ENCODE results near the gene TBC1D22A.

The TBC1D22A gene

DNA sequence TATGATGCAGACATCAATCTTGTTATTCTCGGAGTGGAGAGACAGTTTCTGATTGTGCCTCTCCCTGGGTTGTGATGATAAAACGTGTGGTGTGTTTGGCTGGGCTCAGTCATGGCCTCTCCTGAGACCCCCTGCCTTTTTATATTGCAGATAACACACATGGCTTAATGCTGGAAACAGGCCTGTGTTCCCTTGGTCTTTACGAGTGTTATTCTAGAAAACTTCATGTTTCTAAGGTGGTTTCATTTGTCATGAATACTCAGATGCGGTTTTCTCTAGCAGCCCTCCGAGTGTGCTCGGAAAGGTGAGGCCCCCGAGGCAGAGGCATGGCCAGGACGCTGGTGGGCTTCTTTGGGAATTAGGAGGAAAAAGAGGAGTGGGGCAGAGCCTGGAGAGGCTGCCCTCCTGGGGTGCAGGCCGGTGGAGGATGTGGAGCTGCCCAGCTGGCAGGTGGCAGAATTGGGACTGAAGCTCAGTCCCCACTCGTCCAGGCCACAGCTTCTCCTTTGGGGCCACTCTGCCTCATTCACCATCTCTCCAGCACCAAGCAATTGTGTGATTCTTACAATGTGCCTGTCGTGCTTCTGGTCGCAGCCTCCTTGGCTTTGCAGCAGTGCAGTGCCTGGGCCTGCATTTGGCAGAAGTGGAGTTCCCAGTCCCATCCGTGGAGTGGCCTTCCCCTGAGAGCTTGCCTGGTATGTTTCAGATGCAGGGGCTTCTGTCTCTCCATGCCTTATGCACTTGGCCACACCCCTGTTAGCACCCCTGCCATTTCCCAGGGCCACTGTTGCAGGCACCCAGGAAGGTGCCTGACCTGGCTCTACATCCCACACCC is 309.6 kb downstream of the TBC1D22A start:
- no peak for TF ChIP-seq CTCF (IDR thresholded peaks at IDR 0.05; ENCODE audit: control insufficient read depth, extremely low read depth, insufficient read depth)
- DNase-seq (ENCODE audit: low read depth): no peak
- H3K4me3 ChIP-seq (ENCODE audit: low read depth, low read length): no peak overlapping the region

- DNase-seq (ENCODE audit: low read depth): no peak
- no peak overlapping the region for H3K4me3 ChIP-seq (ENCODE audit: low read depth, low read length)
- no peak for TF ChIP-seq CTCF (IDR thresholded peaks at IDR 0.05; ENCODE audit: control insufficient read depth, extremely low read depth, insufficient read depth)
Measured at GRCh38 chr22:47072642-47072967, 310.2 kb downstream of the TBC1D22A start.

DNA sequence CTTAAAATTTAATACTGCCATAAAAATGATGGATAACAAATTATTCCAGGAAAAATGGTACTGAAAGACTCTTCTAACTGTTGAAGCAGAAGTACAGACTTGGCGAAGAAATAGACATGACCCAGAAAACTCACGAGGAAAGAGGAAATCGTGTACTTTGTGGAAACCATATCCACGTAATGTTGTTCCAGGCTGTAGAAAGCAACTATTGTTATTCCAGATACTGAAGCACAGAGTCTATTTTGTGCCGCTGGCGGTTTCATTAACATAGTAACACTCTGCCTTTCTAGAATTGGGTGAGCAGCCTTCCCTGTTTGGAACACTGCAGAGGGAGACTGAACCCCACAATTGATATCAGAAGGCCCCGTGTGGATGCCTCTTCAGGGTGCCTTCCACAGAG is 310.6 kb downstream of the TBC1D22A start:
- no peak for TF ChIP-seq CTCF (IDR thresholded peaks at IDR 0.05; ENCODE audit: control insufficient read depth, extremely low read depth, insufficient read depth)
- no peak for DNase-seq (ENCODE audit: low read depth)

DNA sequence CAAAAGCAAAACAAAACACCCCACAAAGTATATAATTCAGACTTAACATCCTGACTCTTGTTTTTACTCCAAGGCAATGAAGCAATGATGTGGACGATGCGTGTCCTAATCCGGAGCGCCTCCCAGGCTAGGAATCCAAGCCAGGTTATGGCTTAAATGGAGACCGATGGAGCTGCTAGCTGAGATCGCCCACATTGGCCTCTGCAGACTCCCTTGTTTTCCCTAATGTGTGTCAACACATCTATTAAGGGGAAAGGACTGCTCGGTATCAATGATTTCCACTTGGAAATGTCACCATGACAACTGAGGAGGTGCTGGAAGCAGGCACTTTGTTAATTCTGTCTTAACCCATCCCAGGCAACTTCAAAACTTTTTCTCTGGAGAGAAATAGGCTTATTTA is 311.7 kb downstream of the TBC1D22A start:
- DNase-seq (ENCODE audit: low read depth): no peak
- no peak overlapping the region for H3K4me3 ChIP-seq (ENCODE audit: low read depth, low read length)
- TF ChIP-seq CTCF (IDR thresholded peaks at IDR 0.05; ENCODE audit: control insufficient read depth, extremely low read depth, insufficient read depth): no peak

More for the DNA sequence above, 310.6 kb downstream of the TBC1D22A start:
- H3K4me3 ChIP-seq (ENCODE audit: low read depth, low read length): no peak overlapping the region

DNA sequence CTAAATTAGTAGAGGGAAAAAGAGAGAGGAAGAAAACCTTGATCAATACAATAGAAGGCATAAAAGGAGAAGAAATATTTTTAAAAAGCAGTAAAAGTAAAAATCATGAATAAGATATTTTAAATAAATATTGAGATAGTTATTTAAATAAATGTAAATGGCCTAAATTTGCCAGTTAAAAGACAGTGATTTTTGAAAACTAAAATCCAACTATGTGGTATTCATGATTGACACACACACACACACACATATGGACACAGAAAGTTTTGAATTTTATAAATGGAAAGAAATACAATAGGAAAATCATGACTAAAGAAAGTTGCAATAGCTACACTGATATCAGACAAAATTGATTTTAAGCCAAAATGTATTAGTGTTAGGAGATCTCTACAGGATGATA is 313.1 kb downstream of the TBC1D22A start:
- no peak for TF ChIP-seq CTCF (IDR thresholded peaks at IDR 0.05; ENCODE audit: control insufficient read depth, extremely low read depth, insufficient read depth)
- no peak overlapping the region for H3K4me3 ChIP-seq (ENCODE audit: low read depth, low read length)
- DNase-seq (ENCODE audit: low read depth): no peak

- H3K4me3 ChIP-seq (ENCODE audit: low read depth, low read length): no peak overlapping the region
- DNase-seq (ENCODE audit: low read depth): no peak
- TF ChIP-seq CTCF (IDR thresholded peaks at IDR 0.05; ENCODE audit: control insufficient read depth, extremely low read depth, insufficient read depth): no peak
Measured at GRCh38 chr22:47076758-47077157, 314.3 kb downstream of the TBC1D22A start.

DNA sequence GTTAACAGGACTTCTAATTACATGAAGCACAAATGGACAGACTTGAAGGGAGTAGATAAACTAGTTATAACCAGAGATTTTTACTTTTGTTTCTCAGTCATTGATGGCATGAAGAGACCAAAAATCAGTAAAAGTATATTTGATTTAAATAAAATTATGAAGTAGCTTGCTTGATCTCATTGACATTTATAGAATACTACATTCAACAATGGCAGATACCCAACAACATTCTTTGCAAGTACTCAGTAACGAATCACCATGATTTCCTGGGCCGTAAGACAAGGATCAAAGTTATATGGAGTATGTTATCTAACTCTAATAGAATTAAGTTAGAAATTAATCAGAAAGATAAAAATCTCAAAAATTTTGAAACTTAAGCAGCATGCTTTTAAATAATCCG is 317.6 kb downstream of the TBC1D22A start:
- TF ChIP-seq CTCF (IDR thresholded peaks at IDR 0.05; ENCODE audit: control insufficient read depth, extremely low read depth, insufficient read depth): no peak
- DNase-seq (ENCODE audit: low read depth): no peak
- no peak overlapping the region for H3K4me3 ChIP-seq (ENCODE audit: low read depth, low read length)
